HepG2 (cell line): Measurements from ENCODE around the gene COPS8.

Source experiments
- ASH2L ChIP-seq: fragments of 300-600, 200-600 bp; sonication (generic); IDR thresholded peaks from 2 replicates; pipeline ENCODE4 v1.7.0; 2017; ENCODE audit warnings: low read depth, mild to moderate bottlenecking, moderate library complexity, mixed read lengths, low read length; ENCODE audit not compliant: insufficient read length
- CBX1 ChIP-seq: IDR thresholded peaks from one replicate; pipeline ENCODE4 v1.6.1; 2016; ENCODE audit warnings: antibody characterized with exemption, low read depth
- CBX2 ChIP-seq, 2 experiments: fragments of 200-600 bp in 1 of 2; sonication (generic); formaldehyde crosslinking in 1 of 2; IDR thresholded peaks; 2 replicates each; pipeline versions ENCODE4 v1.7.0 to v1.8.1; 2018 to 2022; ENCODE audit warnings: low read depth in 2 of 2, low read length in 1 of 2, mild to moderate bottlenecking in 1 of 2, missing genetic modification reagents in 1 of 2
- CCAR2 ChIP-seq: fragments of 200-400 bp; formaldehyde crosslinking; optimal IDR thresholded peaks from 2 replicates; pipeline ENCODE3; 2018; ENCODE audit warnings: low read depth, mild to moderate bottlenecking, low read length, moderate library complexity
- CHCHD3 ChIP-seq: sonication (generic); formaldehyde crosslinking; IDR thresholded peaks from 2 replicates; pipeline ENCODE4 v1.8.0; 2022; ENCODE audit warnings: mild to moderate bottlenecking, missing genetic modification reagents, moderate library complexity
- EZH2 ChIP-seq: conservative IDR thresholded peaks from 2 replicates; pipeline ENCODE4 v1.6.1; 2012; ENCODE audit warnings: mild to moderate bottlenecking, low read depth, low read length, moderate library complexity
- KDM1A ChIP-seq: IDR thresholded peaks from 2 replicates; pipeline ENCODE4 v1.6.1; 2016; ENCODE audit warnings: missing compliant biosample characterization
- MYC ChIP-seq: sonication (generic); formaldehyde crosslinking; IDR thresholded peaks from 2 replicates; pipeline ENCODE4 v1.9.0; 2021; ENCODE audit warnings: missing genetic modification reagents, borderline replicate concordance
- RBAK ChIP-seq: sonication (generic); formaldehyde crosslinking; IDR thresholded peaks from 2 replicates; pipeline ENCODE4 v1.5.1; 2020; ENCODE audit warnings: mild to moderate bottlenecking, missing genetic modification reagents
- ZBTB42 ChIP-seq: sonication (generic); formaldehyde crosslinking; IDR thresholded peaks from 2 replicates; pipeline ENCODE4 v1.5.0; 2020; ENCODE audit warnings: mild to moderate bottlenecking, missing genetic modification reagents
- ZNF616 ChIP-seq: sonication (generic); formaldehyde crosslinking; IDR thresholded peaks from 2 replicates; pipeline ENCODE4 v1.5.0; 2020; ENCODE audit warnings: low read depth, mild to moderate bottlenecking, missing genetic modification reagents
- TF ChIP-seq, protein P1 (sequence below): IDR thresholded peaks from 2 replicates; pipeline ENCODE4 v1.6.1; 2012; ENCODE audit warnings: low read length, improper control_type of control experiment
- TF ChIP-seq, protein P2 (sequence below): sonication (generic); formaldehyde crosslinking; IDR thresholded peaks from 2 replicates; pipeline ENCODE4 v1.5.0; 2020; ENCODE audit warnings: mild to moderate bottlenecking, missing genetic modification reagents, moderate library complexity
- TF ChIP-seq, protein P3 (sequence below): sonication (generic); formaldehyde crosslinking; IDR thresholded peaks from 2 replicates; pipeline ENCODE4 v1.5.1; 2020; ENCODE audit warnings: mild to moderate bottlenecking, missing genetic modification reagents, moderate library complexity

DNA sequence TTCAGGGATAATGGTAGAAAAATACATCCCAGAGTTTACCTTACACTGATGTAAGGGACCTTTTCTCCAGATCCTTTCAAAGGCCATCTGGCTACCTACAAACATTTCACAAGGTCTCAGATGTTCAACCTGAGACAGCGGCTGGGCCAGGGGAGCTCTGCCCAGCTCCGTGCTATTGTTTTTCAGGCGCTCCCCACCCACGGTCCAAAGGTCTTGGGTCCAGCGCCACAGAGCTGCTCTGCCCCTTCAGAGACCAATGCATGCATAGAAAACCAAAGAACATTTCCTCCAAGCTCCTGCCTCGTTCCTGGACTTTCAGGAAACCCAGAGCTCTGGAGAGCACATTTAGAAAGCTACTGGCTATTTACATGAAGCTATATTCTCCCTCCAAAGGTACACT lies 40.3 kb downstream of the COPS8 start:
- no peak for TF ChIP-seq EZH2
- TF ChIP-seq CCAR2 = no peak
- TF ChIP-seq, protein P1, sequence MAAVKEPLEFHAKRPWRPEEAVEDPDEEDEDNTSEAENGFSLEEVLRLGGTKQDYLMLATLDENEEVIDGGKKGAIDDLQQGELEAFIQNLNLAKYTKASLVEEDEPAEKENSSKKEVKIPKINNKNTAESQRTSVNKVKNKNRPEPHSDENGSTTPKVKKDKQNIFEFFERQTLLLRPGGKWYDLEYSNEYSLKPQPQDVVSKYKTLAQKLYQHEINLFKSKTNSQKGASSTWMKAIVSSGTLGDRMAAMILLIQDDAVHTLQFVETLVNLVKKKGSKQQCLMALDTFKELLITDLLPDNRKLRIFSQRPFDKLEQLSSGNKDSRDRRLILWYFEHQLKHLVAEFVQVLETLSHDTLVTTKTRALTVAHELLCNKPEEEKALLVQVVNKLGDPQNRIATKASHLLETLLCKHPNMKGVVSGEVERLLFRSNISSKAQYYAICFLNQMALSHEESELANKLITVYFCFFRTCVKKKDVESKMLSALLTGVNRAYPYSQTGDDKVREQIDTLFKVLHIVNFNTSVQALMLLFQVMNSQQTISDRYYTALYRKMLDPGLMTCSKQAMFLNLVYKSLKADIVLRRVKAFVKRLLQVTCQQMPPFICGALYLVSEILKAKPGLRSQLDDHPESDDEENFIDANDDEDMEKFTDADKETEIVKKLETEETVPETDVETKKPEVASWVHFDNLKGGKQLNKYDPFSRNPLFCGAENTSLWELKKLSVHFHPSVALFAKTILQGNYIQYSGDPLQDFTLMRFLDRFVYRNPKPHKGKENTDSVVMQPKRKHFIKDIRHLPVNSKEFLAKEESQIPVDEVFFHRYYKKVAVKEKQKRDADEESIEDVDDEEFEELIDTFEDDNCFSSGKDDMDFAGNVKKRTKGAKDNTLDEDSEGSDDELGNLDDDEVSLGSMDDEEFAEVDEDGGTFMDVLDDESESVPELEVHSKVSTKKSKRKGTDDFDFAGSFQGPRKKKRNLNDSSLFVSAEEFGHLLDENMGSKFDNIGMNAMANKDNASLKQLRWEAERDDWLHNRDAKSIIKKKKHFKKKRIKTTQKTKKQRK = no peak
- TF ChIP-seq, protein P2, sequence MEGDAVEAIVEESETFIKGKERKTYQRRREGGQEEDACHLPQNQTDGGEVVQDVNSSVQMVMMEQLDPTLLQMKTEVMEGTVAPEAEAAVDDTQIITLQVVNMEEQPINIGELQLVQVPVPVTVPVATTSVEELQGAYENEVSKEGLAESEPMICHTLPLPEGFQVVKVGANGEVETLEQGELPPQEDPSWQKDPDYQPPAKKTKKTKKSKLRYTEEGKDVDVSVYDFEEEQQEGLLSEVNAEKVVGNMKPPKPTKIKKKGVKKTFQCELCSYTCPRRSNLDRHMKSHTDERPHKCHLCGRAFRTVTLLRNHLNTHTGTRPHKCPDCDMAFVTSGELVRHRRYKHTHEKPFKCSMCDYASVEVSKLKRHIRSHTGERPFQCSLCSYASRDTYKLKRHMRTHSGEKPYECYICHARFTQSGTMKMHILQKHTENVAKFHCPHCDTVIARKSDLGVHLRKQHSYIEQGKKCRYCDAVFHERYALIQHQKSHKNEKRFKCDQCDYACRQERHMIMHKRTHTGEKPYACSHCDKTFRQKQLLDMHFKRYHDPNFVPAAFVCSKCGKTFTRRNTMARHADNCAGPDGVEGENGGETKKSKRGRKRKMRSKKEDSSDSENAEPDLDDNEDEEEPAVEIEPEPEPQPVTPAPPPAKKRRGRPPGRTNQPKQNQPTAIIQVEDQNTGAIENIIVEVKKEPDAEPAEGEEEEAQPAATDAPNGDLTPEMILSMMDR (CRISPR knock-in tag) = no peak
- TF ChIP-seq KDM1A (CRISPR knock-in tag) = no peak
- TF ChIP-seq RBAK = no peak
- no peak for TF ChIP-seq CHCHD3 (CRISPR knock-in tag)
- TF ChIP-seq, protein P3, sequence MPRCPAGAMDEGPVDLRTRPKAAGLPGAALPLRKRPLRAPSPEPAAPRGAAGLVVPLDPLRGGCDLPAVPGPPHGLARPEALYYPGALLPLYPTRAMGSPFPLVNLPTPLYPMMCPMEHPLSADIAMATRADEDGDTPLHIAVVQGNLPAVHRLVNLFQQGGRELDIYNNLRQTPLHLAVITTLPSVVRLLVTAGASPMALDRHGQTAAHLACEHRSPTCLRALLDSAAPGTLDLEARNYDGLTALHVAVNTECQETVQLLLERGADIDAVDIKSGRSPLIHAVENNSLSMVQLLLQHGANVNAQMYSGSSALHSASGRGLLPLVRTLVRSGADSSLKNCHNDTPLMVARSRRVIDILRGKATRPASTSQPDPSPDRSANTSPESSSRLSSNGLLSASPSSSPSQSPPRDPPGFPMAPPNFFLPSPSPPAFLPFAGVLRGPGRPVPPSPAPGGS (CRISPR knock-in tag) = no peak
- no peak for TF ChIP-seq CBX2 (IDR thresholded peaks at IDR 0.05; ENCODE audit: low read depth, low read length)
- TF ChIP-seq CBX2 (CRISPR knock-in tag; IDR thresholded peaks at IDR 0.05; ENCODE audit: low read depth) = no peak
- no peak for TF ChIP-seq CBX1
- TF ChIP-seq ZNF616 (CRISPR knock-in tag) = no peak
- no peak for TF ChIP-seq MYC (CRISPR knock-in tag)
- TF ChIP-seq ZBTB42 (CRISPR knock-in tag) = no peak
- TF ChIP-seq ASH2L = no peak
